ENCODE data around the gene UBTD1. TPM values are rescaled to one million over a fixed set of nuclear protein-coding genes. Genes with fewer than 3 reads are reported as not detected.
A peak's percentile ranks its signal among the peaks of the same experiment; 100 is the strongest.

Gene UBTD1
- polyA plus RNA-seq, 4 donors, result 1.1 to 7.6 (median 4.8) TPM

DNA sequence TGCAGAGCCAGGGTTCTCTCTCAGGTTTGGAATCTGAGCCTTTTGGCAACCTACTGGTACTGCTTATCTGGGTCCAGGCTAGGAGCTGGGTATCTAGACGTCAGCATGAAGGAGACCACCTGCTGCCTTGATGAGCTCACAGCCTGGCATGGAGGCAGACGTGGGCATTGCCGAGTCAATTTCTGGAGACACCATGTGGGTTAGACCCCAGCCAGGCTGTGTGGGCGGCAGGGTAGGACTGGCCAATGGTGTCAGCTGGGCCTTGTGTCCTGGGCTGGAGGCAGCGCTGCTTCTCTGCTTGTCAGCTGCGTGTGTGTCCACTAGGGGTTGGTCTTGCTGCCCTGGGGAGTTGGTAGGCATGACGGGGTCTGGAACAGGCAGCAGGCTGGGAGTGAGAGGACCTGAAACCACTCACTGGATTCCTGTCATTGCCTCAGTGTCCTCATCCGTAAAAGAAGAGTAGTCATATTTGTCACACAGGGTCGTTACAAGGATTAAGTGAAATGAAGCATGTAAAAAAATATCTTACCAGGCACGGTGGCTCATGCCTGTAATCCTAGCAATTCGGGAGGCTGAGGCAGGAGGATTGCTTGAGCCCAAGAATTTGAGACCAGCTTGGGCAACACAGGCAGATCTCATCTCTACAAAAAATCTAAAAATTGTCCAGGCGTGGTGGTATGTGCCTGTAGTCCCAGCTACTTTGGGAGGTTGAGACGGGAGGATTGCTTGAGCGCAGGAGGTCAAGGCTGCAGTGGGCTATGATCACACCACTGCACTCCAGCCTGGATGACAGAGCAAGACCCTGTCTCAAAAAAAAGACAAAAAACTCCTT lies 42.2 kb downstream of the UBTD1 start:
- no peak for DNase-seq
- Histone ChIP-seq H3K27ac (ENCODE audit: low read depth in 1 of 3, low read length in 2 of 3) (no peak overlapping the region), H3K4me3 (ENCODE audit: low read depth in 1 of 3, low read length in 3 of 3) (no peak overlapping the region), H3K4me1 (ENCODE audit: control insufficient read depth in 3 of 3, insufficient read depth in 2 of 3, low read depth in 1 of 3, low read length in 2 of 3) (peaks cover 0 to 5% (median 0%) of the 10 kb centered on the region in 3 donors), H3K36me3 (ENCODE audit: control insufficient read depth in 3 of 3, insufficient read depth in 2 of 3, low read depth in 1 of 3, low read length in 3 of 3) (peaks cover 0 to 2% (median 0%) of the 10 kb centered on the region in 3 donors), H3K9me3 (ENCODE audit: control insufficient read depth in 2 of 2, insufficient read depth in 1 of 2, low read depth in 1 of 2, low read length in 1 of 2) (no peaks in the 10 kb centered on the region), H3K27me3 (ENCODE audit: control insufficient read depth in 3 of 3, insufficient read depth in 3 of 3, low read length in 3 of 3) (no peaks in the 10 kb centered on the region)
- no peak for FAIRE-seq
- WGBS, 3 donors, result 90 to 94% (median 92%) methylated on average over 14 of the region's 14 CpGs

DNA sequence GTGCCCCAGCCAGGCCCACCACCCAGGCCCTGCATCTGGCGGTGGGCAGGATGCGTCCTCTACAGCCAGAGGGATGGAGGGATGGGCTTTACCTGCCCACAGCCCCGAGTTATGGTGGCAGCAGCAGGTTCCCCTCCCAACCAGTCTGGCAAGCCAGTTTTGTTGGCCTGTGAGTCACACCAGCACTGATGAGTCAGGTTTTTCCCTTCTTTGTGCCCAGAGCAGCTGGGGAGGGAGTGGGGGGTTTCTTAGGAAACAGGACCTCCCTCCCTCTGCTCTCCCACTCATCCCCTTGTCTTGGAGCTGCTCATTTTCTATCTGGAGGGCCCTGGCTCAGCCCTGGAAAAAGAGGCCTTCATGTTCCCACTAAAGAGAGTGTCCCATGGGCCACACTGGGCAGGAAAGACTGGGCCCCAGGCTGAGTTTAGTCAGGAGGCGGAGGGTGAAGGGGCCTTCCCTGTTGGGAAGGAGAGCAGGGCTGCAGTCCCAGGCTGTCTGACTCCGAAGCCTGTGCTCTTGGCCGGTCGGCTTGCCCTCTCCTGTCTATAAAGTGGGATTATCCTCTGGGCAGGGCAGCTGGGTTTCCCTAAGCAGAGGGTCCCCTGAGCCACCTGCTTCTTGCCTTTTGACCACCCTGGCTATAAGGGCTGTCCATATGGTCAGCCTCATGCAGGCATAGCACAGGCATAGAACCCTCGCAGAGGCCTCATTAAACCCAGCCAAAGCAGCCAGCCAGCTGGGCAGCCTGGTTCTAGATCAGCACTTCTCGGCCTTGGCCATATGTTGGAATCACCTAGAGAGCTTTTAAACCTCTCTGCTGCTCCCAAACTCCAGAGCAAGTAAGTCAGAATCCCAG lies 43.7 kb downstream of the UBTD1 start:
- DNase-seq, result no peak
- no peaks in the 10 kb centered on the region for H3K27me3 ChIP-seq (ENCODE audit: control insufficient read depth in 3 of 3, insufficient read depth in 3 of 3, low read length in 3 of 3)
- no peak overlapping the region for H3K4me3 ChIP-seq (ENCODE audit: low read depth in 1 of 3, low read length in 3 of 3)
- H3K36me3 ChIP-seq (ENCODE audit: control insufficient read depth in 3 of 3, insufficient read depth in 2 of 3, low read depth in 1 of 3, low read length in 3 of 3), result peaks cover 0 to 1% (median 0%) of the 10 kb centered on the region in 3 donors
- no peak for FAIRE-seq
- H3K9me3 ChIP-seq (ENCODE audit: control insufficient read depth in 2 of 2, insufficient read depth in 1 of 2, low read depth in 1 of 2, low read length in 1 of 2), result no peaks in the 10 kb centered on the region
- peak overlapping the region in 1 of 3 donors; percentile 91 for H3K27ac ChIP-seq (ENCODE audit: low read depth in 1 of 3, low read length in 2 of 3)
- peaks cover 0 to 5% (median 0%) of the 10 kb centered on the region in 3 donors for H3K4me1 ChIP-seq (ENCODE audit: control insufficient read depth in 3 of 3, insufficient read depth in 2 of 3, low read depth in 1 of 3, low read length in 2 of 3)
- 67 to 78% (median 69%) methylated on average over 9 of the region's 9 CpGs for WGBS, 3 donors

DNA sequence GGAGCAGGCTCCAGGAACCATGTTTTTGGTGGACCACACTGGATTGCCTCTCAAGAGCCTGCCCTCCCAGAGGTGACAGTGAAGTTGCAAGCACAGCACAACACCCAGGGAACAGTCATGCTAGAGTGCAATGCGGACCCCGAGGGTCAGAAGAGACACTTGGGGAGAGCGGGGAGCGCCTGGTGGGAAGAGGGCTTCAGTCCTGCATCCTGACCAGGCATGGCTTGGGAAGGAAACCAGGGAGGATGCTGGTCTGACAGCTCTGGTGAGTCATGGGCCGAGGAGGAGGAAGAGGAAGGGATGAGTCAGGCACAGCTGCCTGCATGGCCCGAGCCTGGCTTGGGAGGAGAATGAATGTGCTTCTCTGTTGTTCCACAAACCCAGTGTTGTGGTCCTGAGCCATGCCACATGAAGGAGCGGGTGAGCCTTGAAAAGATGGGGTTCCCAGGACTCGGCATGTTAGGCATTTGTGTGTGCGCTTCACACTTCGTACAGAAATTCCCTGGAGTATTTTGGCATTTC lies 44.4 kb downstream of the UBTD1 start:
- H3K4me3 ChIP-seq (ENCODE audit: low read depth in 1 of 3, low read length in 3 of 3), result no peak overlapping the region
- H3K9me3 ChIP-seq (ENCODE audit: control insufficient read depth in 2 of 2, insufficient read depth in 1 of 2, low read depth in 1 of 2, low read length in 1 of 2), result no peaks in the 10 kb centered on the region
- FAIRE-seq (no peak), DNase-seq (peak in 1 of 2 donors; percentile 40)
- H3K4me1 ChIP-seq (ENCODE audit: control insufficient read depth in 3 of 3, insufficient read depth in 2 of 3, low read depth in 1 of 3, low read length in 2 of 3), result peaks cover 0 to 5% (median 0%) of the 10 kb centered on the region in 3 donors
- peak overlapping the region in 1 of 3 donors; percentile 91 for H3K27ac ChIP-seq (ENCODE audit: low read depth in 1 of 3, low read length in 2 of 3)
- no peaks in the 10 kb centered on the region for H3K27me3 ChIP-seq (ENCODE audit: control insufficient read depth in 3 of 3, insufficient read depth in 3 of 3, low read length in 3 of 3)
- H3K36me3 ChIP-seq (ENCODE audit: control insufficient read depth in 3 of 3, insufficient read depth in 2 of 3, low read depth in 1 of 3, low read length in 3 of 3), result no peaks in the 10 kb centered on the region
- WGBS, 3 donors, result 51 to 75% (median 53%) methylated on average over 10 of the region's 10 CpGs

DNA sequence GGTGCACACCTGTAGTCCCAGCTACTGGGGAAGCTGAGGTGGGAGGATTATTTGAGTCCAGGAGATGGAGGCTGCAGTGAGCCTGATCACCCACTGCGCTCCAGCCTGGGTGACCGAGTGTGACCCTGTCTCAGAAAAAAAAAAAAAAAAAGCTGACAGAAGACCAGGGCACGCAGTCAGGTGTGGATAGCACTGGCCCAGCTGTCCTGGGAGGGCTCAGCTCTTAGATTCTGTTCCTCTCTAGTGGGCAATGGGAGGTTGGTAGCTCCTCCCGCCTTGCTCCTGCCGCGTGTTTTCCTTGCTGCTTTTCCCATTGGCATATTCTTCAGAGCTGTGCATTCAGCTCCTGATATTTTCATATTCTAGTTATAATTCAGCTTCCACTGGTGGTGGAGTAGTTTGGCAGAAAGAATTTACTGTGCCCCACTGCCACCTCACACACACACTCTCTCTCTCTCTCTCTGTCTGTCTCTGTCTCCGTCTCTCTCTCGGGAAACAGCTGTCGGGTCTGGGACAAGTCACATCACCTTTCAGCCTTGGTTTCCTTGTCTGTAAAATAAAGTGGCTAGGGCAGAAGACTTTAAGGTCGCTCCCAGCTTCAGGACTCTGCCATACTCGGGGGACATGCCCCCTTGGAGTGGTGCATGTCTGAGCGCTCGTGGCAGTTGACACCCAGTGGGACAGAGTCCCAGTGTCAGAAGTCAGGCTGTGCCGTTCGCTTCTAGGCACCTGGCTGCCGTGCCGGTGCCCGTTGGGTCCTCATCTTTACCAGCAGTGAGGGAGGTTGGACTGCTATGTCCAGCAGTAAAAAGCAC lies 47.9 kb downstream of the UBTD1 start:
- no peaks in the 10 kb centered on the region for H3K27me3 ChIP-seq (ENCODE audit: control insufficient read depth in 3 of 3, insufficient read depth in 3 of 3, low read length in 3 of 3)
- H3K4me1 ChIP-seq (ENCODE audit: control insufficient read depth in 3 of 3, insufficient read depth in 2 of 3, low read depth in 1 of 3, low read length in 2 of 3), result peaks cover 0 to 5% (median 0%) of the 10 kb centered on the region in 3 donors
- H3K27ac ChIP-seq (ENCODE audit: low read depth in 1 of 3, low read length in 2 of 3), result no peak overlapping the region
- no peak overlapping the region for H3K4me3 ChIP-seq (ENCODE audit: low read depth in 1 of 3, low read length in 3 of 3)
- H3K9me3 ChIP-seq (ENCODE audit: control insufficient read depth in 2 of 2, insufficient read depth in 1 of 2, low read depth in 1 of 2, low read length in 1 of 2), result no peaks in the 10 kb centered on the region
- no peaks in the 10 kb centered on the region for H3K36me3 ChIP-seq (ENCODE audit: control insufficient read depth in 3 of 3, insufficient read depth in 2 of 3, low read depth in 1 of 3, low read length in 3 of 3)
- DNase-seq (no peak), FAIRE-seq (no peak)
- WGBS, 3 donors, result 84 to 88% (median 84%) methylated on average over 18 of the region's 18 CpGs

DNA sequence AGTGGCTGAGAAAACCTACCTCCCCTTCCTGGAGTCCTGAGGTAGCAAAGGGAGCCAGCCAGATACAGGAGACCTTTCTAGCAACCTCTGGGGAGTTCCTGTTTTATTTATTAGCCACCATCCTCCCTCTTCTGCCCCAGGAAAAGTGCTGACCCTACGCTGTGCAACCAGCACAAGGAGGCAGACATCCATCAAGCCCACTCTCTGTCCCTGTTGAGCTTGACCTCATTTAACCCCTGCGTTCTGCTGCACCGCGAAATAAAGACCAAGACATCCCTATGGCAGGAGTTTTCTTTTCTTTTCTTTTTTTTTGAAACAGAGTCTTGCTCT lies 48.5 kb downstream of the UBTD1 start:
- WGBS, 3 donors, result 66 to 89% (median 89%) methylated on average over 4 of the region's 4 CpGs
- no peaks in the 10 kb centered on the region for H3K36me3 ChIP-seq (ENCODE audit: control insufficient read depth in 3 of 3, insufficient read depth in 2 of 3, low read depth in 1 of 3, low read length in 3 of 3)
- FAIRE-seq, result no peak
- H3K4me3 ChIP-seq (ENCODE audit: low read depth in 1 of 3, low read length in 3 of 3), result no peak overlapping the region
- H3K4me1 ChIP-seq (ENCODE audit: control insufficient read depth in 3 of 3, insufficient read depth in 2 of 3, low read depth in 1 of 3, low read length in 2 of 3), result peaks cover 0 to 4% (median 0%) of the 10 kb centered on the region in 3 donors
- no peak overlapping the region for H3K27ac ChIP-seq (ENCODE audit: low read depth in 1 of 3, low read length in 2 of 3)
- no peaks in the 10 kb centered on the region for H3K27me3 ChIP-seq (ENCODE audit: control insufficient read depth in 3 of 3, insufficient read depth in 3 of 3, low read length in 3 of 3)
- no peaks in the 10 kb centered on the region for H3K9me3 ChIP-seq (ENCODE audit: control insufficient read depth in 2 of 2, insufficient read depth in 1 of 2, low read depth in 1 of 2, low read length in 1 of 2)
- no peak for DNase-seq

DNA sequence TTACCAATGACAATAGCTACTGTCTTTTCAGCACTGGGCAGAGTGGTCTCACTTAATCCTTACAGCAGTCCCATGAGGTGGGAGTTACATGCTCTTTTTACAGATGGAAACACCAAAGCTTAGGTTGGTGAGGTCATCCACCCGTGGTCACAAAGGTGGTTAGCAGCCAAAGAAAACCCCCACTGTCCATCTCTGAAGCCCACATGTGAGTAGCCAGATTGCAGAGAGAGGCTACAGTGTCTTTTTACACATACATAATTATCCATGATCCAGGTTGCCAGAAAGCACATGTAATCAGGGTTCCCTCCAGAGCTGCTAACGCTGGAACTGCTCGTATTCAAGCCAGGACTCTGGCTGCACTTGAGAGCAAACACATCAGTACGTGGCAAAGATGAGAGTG lies 49.2 kb downstream of the UBTD1 start:
- Histone ChIP-seq H3K4me3 (ENCODE audit: low read depth in 1 of 3, low read length in 3 of 3) (no peak overlapping the region), H3K4me1 (ENCODE audit: control insufficient read depth in 3 of 3, insufficient read depth in 2 of 3, low read depth in 1 of 3, low read length in 2 of 3) (no peaks in the 10 kb centered on the region), H3K27me3 (ENCODE audit: control insufficient read depth in 3 of 3, insufficient read depth in 3 of 3, low read length in 3 of 3) (no peaks in the 10 kb centered on the region), H3K36me3 (ENCODE audit: control insufficient read depth in 3 of 3, insufficient read depth in 2 of 3, low read depth in 1 of 3, low read length in 3 of 3) (no peaks in the 10 kb centered on the region), H3K27ac (ENCODE audit: low read depth in 1 of 3, low read length in 2 of 3) (no peak overlapping the region), H3K9me3 (ENCODE audit: control insufficient read depth in 2 of 2, insufficient read depth in 1 of 2, low read depth in 1 of 2, low read length in 1 of 2) (no peaks in the 10 kb centered on the region)
- FAIRE-seq, result no peak
- WGBS, 3 donors, result 70 to 84% (median 74%) methylated on average over 4 of the region's 4 CpGs
- no peak for DNase-seq

DNA sequence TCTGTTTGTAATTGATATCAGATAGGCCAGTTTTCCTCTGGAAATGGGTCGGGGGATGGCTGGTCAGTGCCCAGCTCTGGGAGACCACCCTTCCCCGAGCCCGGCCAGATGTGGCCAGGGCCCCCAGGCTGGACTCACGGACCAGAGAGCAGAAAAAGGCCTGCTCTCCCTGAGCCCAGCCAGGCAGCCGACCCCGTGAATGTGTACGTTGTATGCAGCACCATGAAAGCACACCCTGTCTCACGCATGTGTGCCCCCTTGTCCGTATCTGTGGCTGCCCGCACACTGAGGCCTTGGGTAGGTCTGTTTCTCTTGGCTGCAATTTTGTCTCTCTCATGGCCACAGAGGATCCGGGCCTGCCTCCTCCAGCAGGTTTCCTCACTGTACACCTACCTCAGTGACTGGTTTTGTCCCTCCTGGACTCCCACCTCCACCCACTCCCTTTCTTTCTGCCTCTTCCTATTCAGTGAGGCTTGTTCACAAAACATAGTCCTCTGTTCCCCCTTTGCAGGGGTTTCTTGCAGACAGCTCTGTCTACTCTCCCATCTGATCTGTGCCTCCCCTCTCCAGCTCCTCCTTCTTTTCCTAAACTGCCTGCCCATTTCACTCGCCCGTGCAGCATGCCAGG lies 50.2 kb downstream of the UBTD1 start:
- Histone ChIP-seq H3K27ac (ENCODE audit: low read depth in 1 of 3, low read length in 2 of 3) (no peak overlapping the region), H3K9me3 (ENCODE audit: control insufficient read depth in 2 of 2, insufficient read depth in 1 of 2, low read depth in 1 of 2, low read length in 1 of 2) (no peaks in the 10 kb centered on the region), H3K27me3 (ENCODE audit: control insufficient read depth in 3 of 3, insufficient read depth in 3 of 3, low read length in 3 of 3) (no peaks in the 10 kb centered on the region), H3K36me3 (ENCODE audit: control insufficient read depth in 3 of 3, insufficient read depth in 2 of 3, low read depth in 1 of 3, low read length in 3 of 3) (no peaks in the 10 kb centered on the region), H3K4me3 (ENCODE audit: low read depth in 1 of 3, low read length in 3 of 3) (no peak overlapping the region), H3K4me1 (ENCODE audit: control insufficient read depth in 3 of 3, insufficient read depth in 2 of 3, low read depth in 1 of 3, low read length in 2 of 3) (no peaks in the 10 kb centered on the region)
- FAIRE-seq, result no peak
- no peak for DNase-seq
- 87 to 93% (median 90%) methylated on average over 13 of the region's 13 CpGs for WGBS, 3 donors
